ENCODE data around the gene TMPO.
"Not testable (repeated sequence)": the region's sequence is repeated elsewhere in the genome, so short reads cannot be mapped to it uniquely, and the experiment has no call there.

TMPO gene, protein sequence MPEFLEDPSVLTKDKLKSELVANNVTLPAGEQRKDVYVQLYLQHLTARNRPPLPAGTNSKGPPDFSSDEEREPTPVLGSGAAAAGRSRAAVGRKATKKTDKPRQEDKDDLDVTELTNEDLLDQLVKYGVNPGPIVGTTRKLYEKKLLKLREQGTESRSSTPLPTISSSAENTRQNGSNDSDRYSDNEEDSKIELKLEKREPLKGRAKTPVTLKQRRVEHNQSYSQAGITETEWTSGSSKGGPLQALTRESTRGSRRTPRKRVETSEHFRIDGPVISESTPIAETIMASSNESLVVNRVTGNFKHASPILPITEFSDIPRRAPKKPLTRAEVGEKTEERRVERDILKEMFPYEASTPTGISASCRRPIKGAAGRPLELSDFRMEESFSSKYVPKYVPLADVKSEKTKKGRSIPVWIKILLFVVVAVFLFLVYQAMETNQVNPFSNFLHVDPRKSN

DNA sequence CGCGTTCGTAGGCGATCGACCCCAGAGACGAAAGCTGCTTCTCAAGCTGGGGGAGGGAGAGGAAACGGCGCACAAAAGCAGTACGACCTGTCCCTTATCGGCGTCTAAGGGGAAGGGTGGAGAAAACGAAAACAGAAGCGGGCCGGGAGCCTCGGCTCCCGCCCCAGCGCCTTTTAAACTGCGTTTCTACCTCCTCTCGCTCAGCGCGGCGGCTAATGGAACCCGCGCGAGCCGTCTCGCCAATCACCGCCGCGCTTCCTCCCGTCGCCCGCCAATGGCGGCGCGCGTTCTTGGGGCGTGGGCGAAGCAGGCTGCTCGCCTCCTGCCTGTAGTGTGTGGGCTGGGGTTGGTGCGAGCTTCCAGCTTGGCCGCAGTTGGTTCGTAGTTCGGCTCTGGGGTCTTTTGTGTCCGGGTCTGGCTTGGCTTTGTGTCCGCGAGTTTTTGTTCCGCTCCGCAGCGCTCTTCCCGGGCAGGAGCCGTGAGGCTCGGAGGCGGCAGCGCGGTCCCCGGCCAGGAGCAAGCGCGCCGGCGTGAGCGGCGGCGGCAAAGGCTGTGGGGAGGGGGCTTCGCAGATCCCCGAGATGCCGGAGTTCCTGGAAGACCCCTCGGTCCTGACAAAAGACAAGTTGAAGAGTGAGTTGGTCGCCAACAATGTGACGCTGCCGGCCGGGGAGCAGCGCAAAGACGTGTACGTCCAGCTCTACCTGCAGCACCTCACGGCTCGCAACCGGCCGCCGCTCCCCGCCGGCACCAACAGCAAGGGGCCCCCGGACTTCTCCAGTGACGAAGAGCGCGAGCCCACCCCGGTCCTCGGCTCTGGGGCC, at the start of gene TMPO:
Gene TMPO (plus strand): TSS at position 304 of the 824 bp plus-strand sequence. CDS start 278 bp downstream, at position 582.
- peak; percentile 48 for DNase-seq

DNA sequence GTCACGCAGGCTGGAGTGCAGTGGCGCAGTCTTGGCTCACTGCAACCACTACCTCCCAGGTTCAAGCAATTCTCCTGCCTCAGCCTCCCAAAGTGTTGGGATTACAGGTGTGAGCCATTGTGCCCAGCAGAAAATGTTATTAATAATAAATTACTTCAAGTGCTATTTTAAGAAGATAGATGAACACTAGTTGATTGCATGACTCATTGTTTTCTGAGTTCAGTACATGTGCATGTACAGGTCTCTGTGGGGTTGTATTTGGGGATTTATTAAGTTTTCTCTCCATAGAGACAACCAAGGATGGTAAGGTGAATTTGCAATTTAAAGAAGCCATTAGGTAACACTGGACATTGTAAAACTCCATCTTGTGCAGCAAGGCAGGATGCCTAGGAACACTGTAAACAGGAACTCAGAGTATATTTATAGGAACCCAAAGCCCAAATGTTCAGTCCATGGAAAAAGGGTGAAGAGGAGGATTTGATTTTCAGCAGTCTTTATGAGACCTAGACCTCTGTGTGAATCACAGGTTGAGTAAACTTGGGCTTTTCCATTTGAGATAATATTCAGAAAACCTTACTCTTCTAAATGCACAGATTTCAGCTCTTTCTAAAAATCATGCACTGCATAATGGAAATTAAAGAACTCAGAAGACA, 49.3 kb upstream of the TMPO start:
- DNase-seq: no peak

DNA sequence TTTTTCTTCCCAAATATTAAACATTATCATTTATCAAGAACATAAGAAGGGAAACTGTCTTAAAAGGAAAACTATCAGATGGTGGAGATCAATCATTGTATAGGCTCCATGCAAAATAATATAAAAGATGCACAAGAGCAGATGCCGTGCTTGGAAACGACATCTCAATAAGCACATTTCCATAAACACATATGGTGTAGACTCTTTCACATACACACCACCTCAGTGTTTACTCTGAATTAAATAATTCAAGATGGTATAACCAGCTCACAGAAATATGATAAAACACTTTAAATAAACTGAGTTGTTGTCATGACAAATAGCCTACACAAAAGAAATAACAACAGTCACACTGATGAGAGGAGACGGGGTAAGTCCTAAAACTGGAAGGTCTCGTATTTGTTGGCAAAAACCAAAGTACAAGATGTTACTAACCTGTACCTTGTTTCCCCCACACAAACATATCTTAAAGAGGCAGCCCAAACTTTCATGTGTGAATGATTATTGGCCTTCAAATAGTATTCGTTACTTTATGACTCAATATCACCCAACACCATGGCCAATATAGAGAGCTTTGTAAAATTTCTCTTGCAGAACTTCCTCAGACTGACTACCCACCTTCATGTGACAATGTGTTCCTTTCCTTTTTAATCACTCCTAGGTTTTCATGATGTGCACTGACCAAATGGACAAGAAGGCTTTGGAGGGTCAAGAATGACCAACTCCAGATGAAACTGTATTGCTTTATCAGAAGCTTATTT, 48.6 kb upstream of the TMPO start:
- DNase-seq: no peak

DNA sequence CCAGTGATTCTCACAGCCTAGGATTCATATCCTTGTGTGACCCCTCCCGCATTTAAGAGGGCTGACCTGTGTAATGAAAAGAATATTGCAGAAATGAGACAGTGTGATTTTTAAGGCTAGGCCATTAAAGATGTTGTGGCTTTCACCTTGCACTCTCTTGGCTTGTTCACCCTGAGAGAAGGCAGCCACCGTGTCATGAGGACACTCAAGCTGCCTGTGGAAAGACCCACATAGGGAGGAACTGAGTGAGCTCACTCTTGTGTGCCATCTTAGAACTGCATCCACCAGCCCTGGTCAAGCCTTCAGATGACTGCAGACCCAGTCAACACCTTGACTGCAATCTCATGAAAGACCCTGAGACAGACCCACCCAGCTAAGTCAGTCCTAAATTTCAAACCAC, 46.3 kb upstream of the TMPO start:
- DNase-seq: no peak

DNA sequence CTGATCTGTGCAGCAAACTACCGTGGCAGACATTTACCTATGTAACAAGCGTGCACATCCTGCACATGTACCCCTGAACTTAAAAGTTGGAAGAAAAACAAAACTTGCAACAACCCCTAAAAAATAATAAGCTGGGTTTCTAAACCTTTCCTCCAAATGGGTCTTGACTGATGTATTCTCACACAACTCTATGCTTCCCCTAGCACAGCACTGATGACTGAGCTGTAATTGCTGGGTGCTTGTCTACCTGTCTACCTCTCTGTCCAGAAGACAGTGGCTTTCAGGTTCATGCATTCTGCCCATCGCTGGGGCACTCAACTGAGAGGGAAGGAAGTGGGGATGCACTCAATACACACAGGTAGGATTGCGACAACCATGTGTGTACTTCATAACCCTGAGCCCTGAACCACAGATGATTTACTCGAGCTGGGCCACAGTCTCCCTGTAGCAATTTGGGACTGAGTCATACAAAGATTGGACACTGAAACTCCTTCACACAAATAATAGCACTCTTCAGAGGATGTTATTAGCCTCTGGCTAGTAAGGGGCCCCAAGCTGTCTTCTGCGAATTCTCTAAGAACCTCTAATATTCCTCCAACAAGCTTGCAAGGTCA, 44.8 kb upstream of the TMPO start:
- DNase-seq: no peak

DNA sequence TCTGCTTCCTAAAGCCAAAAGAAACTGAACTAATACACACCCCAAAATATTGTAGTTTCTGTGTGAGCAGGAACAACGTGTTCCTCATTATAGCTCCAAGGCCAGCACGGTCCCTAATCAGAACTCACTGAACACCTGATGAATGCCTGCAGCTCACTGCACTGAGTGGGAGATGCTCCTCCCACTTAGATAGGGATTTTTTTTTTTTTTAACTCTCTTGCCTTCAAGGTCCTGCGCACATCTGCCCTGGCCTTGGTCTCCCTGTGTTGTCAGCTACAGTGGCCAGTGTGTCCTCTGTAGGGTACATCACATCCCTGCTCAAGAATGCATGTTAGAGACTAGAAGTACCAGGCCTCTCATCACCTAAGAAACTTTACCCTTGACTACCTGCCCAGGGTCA, 44.3 kb upstream of the TMPO start:
- DNase-seq: no peak

DNA sequence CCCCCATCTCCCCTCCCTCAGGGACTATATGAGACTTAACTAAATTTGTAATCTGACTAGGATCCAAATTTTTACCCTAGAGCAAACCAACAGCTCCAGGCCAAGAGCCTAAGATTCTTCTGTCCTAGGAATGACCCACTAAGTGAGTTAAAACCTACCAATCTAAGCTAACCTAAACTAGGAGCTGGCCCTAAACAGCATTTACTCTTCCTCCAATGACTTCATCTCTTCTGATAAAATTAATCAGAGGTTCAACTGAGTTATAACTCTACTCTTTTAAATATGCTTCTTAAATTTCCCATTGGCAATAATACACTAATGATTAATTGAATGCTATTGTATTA, 39.9 kb upstream of the TMPO start:
- no peak for DNase-seq

DNA sequence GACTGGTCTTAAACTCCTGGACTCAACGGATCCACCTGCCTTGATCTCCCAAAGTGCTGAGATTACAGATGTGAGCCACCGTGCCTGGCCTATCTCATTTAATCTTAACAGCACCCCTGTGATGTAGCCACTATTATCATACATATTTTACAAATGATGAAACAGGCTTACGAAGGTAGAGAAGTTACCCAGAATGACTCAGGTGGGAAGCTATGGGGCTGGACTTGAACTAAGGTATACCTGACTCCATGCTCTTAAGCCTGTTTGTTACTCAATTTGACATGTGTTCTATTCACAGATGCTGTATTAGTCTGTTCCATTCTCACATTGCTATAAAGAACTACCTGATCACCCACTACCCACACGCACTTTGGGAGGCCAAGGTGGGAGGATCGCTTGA, 36.8 kb upstream of the TMPO start:
- no peak for DNase-seq

DNA sequence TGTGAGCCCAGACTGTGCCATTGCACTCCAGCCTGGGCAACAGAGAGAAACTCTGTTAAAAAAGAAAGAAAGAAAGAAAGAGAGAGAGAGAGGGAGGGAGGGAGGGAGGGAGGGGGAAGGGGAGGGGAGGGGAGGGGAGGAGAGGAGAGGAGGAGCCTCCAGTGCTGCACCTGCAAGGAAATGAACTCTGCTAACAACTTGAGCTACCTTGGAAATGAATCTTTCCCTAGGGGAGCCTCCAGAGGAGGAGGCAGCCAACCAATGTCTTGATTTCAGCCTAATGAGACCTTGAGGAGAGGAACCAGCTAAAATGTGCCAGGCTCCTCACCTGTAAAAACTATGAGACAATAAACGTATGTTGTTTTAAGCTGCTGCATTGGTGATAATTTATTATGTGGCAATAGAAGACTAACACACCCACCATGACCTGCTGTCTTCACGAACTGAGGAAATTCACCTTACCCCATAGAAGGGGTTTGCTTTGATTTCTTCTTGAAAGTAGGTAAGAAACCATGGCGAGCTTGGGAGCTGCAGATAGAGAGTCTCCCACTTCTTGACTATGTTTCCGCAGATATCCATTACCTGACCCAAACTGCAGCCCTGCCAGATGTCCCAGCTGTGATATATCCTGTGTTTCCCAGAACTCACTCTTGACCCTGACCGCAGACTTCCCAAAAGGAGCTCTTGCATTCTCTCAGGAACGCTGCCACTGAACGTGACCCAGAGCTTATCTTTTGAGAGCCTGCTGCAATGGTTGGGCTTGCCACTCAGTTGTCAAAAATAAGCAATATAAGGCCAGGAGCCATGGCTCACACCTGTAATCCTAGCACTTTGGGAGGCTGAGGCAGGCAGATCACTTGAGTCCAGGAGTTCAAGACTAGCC, 31.5 kb upstream of the TMPO start:
- DNase-seq: no peak

DNA sequence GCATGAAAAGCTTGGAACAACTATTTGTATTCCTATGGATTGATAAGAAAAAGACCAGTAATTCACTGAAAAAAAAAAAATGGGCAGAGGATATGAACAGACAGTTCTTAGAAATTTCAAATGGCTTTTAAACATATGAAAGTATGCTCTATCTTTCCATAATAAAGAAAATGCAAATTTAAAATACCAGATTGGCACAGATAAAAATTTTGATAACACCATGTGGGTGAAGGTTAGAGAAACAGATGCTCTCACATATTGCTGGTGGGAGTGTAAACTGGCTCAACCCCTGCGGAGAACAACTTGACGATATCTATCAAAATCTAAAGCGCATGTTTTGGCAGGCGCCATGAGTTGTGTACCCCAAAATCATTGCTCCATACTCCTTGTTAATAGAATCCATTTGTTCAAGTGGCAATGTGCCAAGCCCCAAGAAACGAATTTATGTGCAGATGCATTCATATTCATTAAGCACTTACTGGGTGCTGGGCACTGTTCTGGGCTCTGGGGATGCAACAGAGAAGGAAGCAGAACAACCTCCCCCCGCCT, 29.5 kb upstream of the TMPO start:
- DNase-seq: no peak

DNA sequence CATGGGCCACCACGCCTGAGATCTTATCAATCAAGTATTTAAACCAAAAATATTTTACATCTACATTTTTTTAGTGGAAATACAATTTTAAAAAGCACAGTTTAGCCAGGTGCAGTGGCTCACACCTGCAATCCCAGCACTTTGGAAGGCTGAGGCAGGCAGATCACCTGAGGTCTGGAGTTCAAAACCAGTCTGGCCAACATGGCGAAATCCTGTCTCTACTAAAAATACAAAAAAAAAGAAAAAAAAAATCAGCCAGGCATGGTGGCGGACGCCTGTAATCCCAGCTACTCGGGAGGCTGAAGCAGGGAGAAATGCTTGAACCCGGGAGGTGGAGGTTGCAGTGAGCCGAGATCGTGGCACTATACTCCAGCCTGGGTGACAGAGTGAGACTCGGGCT, 27.0 kb upstream of the TMPO start:
- not testable (repeated sequence) for DNase-seq

DNA sequence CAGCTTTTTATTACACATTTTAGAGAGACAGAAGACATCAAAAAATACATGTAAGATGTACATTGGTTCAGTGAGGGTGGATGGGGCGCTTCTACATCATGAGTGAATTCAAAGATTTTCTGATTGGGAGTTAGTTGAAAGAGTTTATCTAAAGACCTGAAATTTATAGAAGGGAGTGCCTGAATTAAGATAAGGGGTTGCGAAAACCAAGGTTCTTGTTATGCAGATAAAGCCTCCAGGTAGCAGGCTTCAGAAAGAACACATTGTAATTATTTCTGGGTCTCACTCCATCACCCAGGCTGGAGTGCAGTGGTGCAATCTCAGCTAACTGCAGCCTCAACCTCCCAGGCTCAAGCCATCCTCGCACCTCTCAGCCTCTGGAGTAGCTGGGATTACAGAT, 26.2 kb upstream of the TMPO start:
- no peak for DNase-seq

DNA sequence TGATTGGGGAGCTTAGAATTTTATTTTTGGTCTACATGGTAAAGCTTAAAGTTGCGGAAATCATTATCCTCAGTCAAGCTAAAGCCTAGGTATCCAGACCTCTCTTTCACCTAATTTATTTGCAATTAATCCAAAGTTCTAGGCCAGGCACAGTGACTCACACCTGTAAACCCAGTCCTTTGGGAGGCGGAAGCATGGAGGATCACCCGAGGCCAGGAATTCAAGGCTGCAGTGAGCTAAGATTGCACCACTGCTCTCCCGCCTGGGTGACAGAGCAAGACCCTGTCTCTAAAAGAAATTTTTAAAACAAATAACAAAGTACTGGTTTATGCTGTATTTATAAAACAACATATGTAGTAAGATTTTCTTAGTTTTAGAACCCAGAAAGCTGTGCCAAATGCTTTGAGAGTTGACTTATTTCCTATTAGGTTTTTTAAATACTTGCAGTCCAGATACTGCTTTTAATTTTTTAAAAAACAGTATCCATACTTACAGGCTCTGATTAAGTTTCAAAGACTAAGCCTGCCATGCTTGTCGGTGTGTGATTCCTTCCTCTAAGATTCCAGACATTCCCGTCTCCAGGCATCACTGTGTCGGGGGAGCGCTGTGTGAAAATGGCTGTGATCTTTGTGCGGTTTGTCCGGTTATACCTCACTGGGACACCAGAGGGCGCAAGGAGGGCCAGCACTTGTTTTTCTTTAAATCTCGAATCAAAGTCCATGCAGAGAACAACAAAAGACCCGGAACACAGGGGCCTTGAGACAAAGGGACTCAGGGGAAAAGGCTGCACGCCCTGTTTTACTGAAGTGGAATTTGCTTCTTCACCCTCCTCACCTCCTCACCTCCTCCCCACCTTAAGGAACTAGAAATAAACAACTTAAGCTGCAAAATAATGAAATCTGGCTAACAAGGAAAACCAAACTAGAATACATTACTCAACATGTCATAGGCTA, 24.6 kb upstream of the TMPO start:
- DNase-seq: peak; percentile 36

DNA sequence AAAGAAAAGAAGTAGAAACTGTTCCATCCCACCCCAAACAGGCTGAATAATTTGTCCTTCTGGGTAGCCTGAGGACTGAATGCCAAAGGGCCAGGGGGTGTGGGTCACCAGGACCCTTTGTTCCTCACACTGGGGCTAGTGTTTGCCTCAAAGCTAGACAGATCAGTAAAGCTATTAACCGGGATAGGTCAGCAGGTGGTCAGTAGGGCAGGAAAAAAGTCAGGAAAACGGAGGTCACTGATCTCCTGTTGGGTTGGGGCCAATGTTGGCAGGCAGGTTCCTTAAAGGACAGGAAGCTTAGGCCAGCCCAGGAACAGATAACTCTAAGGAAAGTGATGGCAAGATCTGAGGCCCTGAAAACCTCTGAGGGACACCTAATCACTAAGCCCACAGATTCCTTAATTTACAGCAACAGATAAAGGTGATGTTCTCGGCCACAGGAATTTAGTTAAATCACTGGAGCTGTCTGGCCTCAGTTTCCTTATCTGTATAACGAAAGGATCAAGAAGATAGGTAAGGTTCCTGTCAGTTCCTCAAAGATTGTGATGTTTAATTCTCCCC, 22.7 kb upstream of the TMPO start:
- DNase-seq: no peak

DNA sequence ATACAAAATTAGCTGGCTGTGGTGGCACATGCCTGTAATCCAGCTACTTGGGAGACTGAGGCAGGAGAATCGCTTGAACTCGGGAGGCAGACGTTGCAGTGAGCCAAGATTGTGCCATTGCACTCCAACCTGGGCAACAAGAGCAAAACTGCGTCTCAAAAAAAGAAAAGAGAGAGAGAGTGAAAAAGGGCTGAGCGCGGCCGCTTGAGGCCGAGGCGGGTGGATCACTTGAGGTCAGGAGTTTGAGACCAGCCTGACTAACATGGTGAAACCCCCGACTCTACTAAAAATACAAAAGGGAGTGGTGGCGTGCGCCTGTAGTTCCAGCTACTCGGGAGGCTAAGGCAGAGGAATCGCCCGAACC, 14.1 kb upstream of the TMPO start:
- DNase-seq: not testable (repeated sequence)

DNA sequence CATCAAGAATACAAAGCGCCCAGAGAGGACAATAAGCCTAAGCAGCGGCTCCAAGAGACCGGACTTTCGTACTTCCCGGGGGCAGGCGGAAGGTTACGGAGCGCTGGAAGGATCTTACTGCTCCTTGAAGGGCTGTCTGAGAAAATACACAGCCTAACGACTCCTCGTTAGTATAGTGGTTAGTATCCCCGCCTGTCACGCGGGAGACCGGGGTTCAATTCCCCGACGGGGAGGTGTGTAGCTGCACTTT, 12.1 kb upstream of the TMPO start:
- DNase-seq: no peak

DNA sequence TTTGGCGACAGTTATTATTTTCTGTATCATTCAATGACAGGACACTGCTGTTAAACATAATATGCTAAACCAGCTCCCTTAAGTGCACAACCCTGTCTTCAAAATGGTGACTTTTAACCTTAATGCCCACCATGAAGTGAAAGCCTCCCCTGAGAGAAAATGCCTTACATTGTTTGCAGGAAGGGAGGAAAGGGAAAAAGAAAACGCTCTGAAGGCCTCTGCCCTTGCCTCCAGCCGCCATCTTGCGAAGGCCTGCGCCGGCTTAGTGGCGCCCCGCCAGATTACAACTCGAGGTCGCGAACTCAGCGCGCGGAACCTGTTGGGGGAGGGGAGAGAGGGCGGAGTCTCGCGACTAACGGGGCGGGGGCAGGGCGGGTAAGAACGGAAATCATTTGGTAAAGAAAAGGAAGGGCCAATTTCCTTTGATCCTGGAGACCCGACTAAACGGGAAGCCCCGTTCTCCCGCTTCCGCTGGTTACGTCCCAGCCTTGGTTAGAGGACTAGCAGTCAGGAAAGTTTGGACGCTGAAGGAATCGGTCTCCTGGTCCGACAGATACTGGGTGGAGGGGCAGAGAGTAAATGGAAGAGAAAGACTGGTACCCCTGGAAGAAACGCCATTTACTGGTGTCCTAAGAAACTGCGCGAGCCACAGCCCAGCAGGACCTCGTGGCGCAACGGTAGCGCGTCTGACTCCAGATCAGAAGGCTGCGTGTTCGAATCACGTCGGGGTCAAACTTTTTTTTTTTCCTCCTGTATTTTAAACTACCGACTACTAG, 11.6 kb upstream of the TMPO start:
- DNase-seq: peak; percentile 77

DNA sequence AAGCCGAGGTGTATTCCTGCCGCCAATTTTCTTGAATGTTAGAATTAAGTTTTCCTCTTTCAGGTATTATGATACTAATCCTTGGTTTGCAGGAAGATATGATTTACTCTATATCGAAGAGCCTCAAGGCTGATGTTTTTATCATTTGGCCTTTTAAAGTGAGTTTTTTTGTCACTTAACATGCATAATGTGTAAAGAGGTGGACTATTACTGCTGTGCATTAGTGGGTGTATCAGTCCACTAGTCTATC, 11.1 kb upstream of the TMPO start:
- no peak for DNase-seq

DNA sequence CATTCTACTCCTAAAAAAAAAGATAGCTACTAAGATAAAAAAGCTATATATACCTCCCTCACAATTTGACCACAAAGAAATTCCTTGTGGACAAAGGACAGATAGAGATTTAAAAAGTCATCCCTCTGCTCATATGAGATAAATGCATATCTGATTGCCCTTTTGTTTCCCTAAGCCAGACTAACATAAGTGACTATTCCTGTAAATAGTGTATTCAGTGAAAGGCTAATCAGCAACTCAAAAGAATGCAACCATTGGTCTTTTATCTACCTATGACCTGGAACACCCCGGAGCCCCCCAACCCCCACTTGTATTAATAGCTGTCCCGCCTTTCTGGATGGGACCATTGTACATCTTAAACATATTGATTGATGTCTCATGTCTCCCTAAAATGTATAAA, 6.3 kb upstream of the TMPO start:
- no peak for DNase-seq

DNA sequence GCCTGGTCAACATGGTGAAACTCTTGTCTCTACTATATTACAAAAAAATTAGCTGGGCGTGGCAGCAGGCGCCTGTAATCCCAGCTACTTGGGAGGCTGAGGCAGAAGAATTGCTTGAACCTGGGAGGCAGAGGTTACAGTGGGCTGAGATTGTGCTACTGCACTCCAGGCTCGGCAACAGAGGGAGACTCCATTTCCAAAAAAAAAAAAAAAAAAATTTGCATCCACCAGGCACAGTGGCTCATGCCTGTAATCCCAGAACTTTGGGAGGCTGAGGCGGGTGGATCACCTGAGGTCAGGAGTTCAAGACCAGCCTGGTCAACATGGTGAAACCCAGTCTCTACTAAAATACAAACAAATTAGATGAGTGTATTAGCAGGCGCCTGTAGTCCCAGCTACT, 3.6 kb upstream of the TMPO start:
- not testable (repeated sequence) for DNase-seq
